SHP77 (cell line): ENCODE results near the gene COMMD6.

ENCODE experiments used
- DNase-seq, 2 experiments: peaks; one replicate each; lab custom pipeline; 2025; lab: John Stamatoyannopoulos, UW

COMMD6 gene

DNA sequence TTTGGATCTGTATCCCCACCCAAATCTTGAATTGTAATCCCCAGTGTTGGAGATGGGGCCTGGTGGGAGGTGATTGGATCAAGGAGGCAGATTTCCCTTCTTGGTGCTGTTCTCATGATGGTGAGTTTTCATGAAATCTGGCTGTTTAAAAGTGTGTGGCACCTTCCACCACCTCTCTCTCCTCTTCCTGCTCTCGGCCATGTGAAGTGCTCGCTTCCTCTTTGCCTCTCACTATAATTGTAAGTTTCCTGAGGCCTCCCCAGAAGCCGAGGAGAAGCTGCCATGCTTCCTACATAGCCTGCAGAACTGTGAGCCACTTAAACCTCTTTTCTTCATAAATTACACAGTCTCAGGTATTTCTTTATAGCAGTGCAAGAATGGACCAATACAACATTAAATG lies 15.7 kb downstream of the COMMD6 start:
- no peak for DNase-seq

DNA sequence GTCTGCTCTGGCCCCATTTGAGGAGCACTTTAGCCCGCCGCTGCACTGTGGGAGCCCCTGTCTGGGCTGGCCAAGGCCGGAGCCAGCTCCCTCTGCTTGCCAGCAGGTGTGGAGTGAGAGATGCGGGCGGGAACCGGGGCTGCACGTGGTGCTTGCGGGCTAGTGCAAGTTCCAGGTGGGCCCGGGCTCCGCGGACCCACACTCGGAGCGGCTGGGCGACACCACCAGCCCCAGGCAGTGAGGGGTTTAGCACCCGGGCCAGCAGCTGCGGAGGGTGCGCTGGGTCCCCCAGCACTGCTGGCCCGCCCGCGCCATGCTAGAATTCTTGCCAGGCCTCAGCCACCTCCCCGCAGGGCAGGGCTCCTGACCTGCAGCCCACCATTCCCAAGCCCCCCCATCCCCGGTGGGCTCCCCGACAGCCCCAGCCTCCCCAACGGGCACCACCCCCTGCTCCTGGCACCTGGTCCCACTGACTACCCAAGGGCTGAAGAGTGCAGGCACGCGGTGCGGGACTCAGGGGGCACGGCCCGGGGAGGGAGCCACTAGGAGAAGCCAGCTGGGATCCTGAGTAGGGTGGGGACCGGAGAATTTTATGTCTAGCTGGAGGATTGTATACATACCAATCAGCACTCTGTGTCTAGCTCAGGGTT lies 19.1 kb downstream of the COMMD6 start:
- DNase-seq: no peak

DNA sequence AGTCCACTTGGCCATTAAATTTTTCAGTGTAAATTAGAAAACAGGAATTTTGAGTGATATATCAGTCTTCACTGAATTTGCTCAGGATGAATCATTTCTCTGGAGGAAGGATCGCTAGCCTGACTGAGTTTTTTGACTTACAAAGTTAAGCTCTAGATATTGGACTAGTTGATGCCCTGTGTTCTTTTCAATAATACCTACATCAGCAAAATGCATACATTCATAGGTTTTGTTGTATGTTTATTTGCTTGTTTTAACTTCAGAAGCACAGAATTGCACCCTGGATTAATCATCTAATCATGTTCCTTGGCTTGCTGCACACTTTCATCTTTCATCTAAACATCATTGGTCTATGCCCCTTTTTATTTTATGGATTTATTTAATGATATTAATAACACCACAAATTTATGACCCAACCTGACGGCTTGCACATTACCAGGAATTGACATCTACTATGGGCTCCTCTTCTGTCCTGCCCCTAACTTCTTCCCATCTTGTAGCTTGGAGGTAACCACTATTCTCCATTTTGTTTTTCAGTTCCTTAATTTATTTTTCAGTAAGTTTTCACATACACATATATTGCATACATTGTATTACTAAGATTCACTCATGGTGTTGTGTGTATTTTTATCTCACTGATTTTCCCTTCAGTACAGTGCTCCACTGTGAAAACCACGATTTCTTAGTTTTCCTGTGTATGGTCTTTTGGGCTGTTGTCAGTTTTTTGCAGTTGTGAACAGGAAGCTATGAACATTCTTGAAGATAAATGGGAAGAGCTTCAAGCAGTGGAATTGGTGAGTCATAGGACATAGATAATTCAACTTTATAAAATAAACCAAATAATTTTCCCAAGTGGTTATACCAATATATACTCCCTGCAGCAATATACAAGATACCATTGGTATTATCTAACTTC lies 23.3 kb downstream of the COMMD6 start:
- no peak for DNase-seq

DNA sequence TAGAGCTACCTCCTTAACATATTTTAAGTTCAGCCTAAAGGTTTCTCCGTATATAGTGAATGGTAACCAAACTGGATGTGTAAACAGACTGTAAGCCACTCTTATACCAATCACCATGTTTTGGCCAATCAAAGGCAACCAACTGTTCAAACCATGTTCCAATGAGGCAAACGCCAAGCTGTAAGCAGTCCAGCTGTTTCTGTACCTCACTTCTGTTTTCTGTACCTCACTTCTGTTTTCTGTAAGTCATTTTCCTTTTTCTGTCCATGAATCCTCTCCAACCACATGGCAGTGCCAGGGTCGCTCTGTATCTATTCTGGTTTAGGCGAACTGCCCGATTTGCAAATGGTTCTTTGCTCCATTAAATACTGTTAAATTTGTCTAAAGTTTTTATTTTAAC lies 24.4 kb downstream of the COMMD6 start:
- DNase-seq: no peak

DNA sequence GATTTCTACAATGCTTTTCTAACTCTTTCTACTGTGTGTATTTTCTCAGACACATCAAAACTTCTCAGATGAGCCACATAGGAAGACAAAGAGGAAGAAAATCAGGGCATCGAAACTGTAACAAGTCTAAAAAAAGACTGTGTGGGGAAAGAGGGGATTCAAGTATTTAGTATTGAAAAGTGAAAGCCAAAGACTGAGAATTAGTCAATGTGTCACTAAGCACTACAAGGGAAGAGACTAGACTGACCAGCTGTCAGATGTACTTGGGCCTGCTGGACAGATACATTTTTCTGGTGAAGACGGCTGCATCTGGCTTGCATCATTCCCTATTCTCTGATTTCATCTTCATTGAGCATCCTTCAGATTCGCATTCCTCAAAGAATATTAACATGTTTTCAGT lies 25.4 kb downstream of the COMMD6 start:
- no peak for DNase-seq

DNA sequence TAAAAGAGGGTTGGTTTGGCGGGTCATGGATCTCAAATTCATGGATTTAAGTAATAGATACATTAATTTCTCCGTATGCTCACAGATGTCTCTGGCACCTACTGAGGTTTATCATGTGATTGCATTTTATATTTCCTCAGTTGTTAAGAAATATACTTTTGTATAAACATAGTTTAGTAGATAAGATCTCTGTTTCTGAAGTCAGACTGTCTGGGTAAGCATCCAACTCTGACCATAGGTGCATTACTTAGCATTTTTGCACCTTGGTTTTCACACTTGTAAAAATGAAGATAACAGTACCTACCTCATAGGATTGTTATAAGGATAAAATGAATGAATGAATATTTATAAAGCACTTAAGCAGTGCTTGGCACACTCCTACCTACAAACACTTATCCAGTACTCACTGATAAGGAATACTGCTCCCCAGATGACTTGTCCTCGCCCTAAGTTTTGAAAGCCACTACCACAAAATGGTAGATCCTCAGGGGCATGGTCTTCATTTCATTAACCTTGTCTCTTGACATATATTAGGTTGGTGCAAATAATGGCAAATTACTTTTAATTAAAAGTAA lies 26.5 kb downstream of the COMMD6 start:
- no peak for DNase-seq

DNA sequence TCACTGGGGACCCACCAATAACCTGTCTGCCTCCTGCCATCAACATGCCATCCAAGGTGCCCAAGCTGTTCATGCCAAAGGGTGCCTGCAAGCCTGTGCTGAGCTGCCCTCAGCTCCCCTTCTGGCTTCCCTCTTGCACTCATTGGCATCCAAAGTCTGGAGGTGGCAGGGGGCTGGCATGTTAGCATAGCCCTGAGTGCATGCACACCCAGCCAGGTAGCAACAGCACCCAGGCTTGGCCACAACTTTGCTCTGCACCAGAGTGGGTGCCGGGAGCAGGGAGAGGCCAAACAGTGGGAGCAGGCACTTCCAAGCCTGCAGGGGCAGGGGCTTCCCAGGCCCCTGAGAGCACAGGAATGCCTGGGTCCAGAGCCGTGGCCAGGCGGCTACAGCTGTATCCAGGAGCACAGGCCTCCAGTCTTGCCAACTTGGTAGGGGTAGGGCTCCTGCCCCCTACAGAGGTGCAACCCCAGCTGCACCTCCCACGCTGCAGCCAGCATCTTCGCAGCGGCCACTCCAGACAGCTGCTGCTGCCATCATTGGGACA lies 29.6 kb downstream of the COMMD6 start:
- DNase-seq: no peak

DNA sequence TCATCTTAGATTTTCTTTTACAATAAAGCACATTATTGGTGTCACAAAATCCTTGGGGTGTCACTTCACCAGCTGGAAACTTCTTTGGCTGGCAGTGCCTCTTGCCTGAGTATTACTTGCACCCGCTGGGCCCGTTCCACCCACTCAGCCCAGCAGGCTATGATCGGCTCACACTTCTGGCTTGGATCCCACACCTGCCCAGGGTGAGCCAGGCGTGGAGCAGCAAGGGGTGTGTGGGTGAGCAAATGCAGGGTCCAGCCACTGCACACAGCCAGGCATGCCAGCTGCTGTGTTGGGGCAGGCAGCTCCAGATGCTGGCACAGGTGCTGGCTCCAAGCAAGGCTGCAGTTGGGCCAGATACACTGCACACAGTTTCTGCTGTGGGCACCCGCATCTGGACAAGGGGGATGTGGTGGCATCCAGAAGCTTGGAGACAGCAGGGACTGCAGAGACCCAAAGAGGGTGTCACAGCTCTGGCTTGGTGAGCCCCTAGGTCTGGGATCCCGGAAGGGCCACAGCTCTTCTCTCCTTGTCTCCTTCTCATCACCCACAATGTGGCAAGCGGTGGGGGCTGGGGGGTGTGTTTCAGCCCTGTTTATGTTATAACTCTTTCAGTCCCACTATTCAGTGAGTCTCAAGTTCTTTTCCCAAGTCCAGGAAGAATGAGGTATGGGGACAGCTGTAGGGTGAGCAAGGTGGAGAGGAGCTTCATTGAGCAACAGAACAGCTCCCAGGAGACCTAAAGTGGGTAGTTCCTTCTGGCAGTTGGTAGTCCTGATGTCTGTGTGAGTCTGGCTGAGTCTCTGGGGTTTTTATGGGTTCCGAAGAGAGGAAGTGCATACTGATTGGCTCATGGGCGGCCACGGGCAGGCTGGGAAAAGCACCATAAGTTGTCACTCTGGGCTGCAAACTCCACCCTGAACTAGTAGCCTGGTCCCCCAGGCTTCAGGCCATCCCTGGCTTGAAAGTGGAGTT lies 30.3 kb downstream of the COMMD6 start:
- DNase-seq: peak; percentile 3 to 31

DNA sequence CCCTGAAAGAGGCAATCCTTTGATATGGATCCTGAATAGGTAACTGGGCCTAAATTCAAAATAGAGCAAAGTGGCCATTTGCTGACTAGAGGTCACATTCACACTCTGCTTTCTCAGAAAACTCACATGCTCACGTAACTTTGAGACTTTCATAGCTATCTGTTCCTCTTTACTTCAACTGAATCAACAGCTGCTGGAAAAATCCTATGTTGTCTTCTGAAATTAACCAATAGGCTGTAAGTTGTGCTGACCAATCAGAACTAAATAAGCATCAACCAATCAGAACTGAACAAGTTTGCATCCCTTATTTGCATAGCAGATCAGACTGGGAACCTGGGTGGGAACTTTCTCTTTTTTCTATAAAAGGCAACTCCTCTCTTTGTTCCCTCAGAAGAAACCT lies 31.6 kb downstream of the COMMD6 start:
- DNase-seq: no peak

DNA sequence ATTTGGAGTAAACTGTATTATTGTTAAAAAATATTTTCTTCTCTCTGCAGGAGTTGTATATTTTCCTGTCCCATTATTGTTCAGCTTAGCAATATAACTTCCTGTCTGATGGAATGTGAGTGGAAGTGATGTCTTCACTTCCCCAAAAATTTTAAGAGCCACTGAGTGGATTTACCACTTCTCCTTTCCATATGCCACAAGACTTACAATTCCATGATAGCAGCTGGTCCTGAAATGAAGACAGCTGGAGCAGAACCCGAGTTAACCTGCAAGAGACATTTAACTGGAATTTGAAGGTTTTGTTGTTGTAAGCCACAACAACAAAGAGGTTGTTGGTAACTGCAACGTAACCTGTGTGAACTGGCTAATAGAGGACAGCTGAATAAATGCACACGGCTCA lies 32.3 kb downstream of the COMMD6 start:
- DNase-seq: no peak

DNA sequence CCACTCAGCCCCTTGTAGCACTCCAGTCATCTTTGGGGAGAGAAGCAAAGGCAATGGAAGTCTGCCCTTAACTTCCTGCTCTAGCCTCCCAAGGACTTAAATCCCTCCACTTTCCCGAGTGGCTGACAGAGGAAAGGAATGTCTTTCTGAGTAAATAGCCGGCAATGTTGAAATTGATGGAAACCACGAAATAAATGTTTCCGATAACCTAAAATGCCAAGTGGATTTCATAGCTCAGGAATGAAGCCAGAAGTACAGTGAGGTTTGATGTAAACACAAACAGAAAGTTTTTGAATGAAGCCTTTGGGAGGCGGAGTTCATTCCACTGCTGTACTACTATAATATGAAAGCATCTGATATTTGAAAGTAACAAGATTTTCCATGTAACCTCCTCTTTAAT lies 41.7 kb downstream of the COMMD6 start:
- no peak for DNase-seq

DNA sequence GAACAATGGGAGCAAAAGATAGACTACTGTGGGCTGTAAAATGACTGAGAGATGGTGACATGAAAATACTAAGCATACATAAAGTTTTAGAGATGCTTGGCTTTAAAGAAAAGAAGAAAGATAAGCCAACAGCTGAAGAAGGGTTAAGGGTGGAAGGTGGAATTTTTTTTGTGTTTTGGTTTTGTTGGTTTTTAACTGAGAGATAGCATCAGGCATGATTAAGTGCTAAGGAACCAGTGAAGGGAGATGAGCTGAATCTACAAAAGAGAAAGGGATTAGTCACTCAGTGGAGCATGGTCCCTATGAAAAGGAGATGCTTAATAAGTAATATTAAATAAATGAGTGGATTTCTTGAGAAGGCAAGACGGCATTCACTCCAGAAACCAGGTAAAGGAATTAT lies 43.1 kb downstream of the COMMD6 start:
- DNase-seq: no peak

DNA sequence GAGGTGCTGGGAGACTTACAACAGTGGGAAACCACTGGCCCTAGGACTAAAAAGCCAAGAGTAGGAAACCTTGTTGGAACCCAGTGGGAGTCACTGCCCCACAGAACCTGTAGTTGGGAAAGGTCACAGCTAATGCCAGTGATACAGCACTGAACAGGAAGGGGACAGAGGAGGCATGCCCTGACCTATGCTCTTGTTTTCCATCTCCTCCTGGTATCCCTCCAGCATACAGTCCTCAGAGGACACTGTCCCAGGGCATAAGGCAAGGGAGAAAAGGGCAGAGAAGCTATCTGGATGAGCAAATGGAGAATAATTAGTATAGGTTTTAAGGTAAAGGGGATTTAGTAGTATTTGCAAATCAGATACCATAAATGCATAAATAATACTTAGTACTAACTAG lies 44.5 kb downstream of the COMMD6 start:
- no peak for DNase-seq

DNA sequence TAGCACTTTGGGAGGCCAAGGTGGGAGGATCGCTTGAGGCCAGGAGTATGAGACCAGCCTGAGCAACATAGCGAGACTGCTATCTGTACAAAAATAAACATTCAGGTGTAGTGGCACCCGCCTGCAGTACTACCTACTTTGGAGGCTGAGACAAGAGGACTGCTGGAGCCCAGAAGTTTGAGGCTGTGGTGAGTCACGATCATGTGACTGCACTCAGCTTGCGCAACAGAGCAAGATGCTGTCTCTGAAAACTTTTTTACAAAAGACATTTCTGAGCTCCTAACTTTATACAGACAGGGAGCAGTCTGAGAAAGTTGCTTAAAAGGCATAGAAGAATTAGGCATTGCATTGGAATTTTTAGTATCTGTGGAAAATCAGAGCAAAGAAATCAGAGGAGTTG lies 45.3 kb downstream of the COMMD6 start:
- no peak for DNase-seq

DNA sequence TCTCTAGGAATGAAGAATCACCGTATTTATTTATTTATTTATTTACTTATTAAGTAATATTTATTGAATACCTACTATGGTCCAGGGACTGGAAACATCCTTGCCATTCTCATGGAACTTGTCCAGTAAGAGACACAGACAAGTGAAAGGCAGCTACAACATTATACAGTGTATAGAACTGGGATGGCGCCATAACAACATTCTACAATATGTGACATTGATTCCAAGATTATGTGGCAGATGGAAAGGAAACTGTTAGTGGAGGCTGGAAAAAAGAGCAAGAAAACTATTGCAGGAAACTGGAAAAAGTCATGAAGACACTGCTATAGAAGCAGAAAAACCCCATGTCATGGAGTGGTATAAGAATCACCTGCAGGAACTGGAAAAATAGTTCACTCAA lies 46.3 kb downstream of the COMMD6 start:
- no peak for DNase-seq

DNA sequence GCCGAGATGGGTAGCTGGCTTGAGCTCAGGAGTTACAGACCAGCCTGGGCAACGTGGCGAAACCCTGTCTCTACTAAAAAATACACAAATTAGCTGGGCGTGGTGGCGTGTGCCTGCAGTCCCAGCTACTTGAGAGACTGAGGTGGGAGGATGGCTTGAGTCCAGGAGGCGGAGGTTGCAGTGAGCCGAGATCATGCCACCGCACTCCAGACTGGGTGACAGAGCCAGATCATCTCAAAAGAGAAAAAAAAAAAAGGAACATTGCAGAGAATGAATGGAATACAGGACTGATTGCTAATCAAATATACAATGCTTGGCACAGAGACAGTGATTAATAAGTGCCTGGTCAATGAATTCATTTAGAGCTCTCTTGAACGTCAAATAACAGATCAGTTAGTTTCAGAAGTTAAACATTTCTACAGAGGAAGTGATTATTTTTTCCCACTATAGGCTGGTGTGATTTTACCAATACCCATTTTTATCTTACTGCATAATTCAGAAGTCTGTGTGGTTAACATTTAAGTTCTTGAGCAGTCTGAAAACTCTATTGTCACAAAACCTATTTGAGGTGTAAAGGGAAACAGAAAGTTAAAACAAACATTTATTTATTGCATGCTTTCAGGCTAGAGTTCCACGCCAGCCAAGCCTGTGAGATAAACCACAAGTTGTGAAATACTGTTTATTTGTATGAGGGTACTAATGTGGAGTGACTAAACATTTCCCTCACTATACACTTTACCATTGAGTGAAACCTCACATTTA lies 48.0 kb downstream of the COMMD6 start:
- DNase-seq: no peak

DNA sequence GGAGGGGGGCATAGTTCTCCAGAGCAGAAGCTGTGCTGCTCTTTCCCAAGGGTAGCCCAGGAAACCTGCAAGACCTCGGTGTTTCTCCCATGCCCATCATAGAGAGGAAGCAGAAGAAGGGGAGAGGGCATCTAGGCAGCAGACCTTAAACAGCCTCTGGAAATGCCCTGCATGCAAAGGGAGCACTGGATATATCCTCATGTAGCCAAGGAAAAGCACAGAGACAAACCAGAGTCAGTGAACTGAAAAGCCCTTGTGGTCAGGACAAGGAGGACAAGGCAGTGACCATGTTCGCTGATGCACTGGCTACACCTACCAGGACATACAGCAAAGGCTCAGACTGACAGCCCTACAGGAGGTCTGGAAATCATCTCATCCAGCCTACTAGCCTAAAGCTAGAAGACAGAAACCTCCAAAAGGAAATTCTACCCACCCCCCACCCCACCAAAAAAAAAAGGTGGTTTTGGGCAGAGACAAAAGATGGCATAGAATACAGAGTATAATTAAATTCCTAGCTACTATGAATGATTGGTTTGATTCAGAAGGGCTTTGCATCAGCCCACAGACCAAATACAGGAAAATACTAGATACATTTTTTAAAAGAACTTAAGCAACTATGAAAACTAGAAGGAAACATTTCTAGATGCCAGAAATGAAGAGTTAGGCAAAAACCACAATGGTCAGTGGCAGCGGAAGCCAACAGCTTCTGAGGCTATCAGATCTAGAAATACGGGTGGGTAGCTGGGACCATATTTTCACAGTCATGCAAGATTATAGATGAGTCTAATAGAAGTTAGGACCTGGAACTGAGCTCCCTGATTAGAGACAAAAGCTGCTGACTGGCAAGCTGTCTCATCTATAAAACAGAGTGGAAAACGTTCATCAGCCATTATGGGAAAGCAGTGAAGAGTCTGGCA lies 51.2 kb downstream of the COMMD6 start:
- no peak for DNase-seq

DNA sequence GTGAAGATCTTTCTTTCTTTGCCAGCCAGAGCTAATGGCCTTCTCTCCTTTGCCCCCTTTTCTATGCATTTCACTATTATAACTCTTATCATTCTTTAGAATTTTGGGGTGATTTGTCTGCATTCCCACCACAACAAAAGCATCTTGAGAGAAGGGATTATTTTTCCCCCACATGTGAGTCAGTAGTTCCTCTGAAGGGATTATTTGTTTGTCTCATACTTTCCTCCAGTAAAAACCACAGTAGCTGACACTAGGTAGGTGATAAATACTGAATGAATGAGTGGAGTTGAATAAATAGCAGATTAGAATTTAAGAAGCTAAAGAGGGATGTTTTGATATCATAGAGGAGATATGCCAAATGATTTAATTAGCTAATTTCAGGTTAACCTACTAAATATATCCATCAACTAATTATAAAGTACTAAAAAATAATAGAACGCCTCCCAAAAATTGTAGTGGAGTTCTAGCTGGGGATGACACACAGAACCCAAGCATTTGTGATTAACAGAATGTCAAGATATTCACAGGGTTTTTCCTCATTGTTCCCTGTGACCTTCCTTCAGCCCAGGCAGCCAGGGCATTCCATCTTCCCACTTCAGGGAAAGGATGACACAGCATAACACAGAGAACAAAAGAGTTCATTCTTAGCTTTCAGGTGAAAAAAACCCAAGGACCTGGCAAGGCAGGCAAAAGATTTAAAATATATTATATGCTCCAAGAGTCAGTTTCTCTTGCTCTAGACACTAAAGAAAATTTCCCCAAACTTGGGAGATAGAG lies 52.2 kb downstream of the COMMD6 start:
- no peak for DNase-seq

DNA sequence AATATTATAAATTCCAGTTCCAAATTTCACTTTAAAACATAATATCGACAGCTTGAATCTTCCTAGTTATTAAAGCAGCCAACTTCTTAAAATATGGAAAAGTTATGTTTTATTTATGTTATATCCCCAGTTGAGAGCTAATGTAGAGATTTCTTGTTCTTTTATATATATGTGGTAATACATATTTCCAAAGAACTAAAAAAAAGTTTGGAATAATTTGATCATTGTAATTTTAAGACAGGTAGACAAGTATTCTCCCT lies 54.9 kb downstream of the COMMD6 start:
- no peak for DNase-seq
